GM19238 (cell line): Measurements from ENCODE around the gene RSPRY1.
"Not testable (repeated sequence)": the region's sequence is repeated elsewhere in the genome, so short reads cannot be mapped to it uniquely, and the experiment has no call there.

Source experiments
- DNase-seq: peaks from one replicate; pipeline ENCODE4 v3.0.0; 2011; ENCODE audit warnings: low spot score; ENCODE audit not compliant: insufficient read length

RSPRY1 gene

GRCh38 chr16:57253466-57253865 lies 67.3 kb downstream of the RSPRY1 start:
- DNase-seq, result no peak

GRCh38 chr16:57255686-57256415 lies 69.7 kb downstream of the RSPRY1 start:
- DNase-seq, result no peak

- no peak for DNase-seq
These were observed 70.7 kb downstream of the RSPRY1 start for GRCh38 chr16:57256601-57257395.

DNA sequence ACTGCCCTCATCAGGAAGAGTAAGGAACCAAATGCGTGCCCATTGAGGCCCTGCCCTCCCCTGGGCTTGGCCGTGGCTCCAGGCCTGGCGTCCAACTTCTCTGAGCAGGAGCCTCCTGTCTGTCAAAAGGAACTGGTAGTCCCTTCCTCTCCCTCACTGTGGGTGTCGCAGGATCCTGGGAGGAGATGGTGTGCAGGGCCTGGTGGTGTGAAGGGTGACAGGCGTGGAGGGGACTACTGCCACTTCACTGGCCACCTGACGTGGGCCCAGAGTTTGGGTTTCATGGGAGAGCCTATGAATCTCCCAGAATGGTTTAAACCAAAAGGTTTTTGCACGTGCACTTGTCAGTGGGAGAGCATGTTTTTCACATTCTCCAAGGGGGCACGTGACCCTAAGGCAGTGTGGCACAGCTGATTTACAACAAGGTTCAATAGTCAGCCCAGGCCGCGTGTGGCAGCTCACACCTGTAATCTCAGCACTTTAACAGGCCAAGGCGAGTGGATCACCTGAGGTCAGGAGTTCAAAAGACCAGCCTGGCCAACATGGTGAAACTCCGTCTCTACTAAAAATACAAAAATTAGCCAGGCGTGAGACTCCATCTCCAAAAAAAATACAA lies 71.4 kb downstream of the RSPRY1 start:
- no peak for DNase-seq

- no peak for DNase-seq
These were observed 72.2 kb downstream of the RSPRY1 start for GRCh38 chr16:57258226-57258909.

GRCh38 chr16:57258910-57259475 lies 72.9 kb downstream of the RSPRY1 start:
- DNase-seq, result no peak

- no peak for DNase-seq
These were observed 74.3 kb downstream of the RSPRY1 start for GRCh38 chr16:57260294-57260929.

GRCh38 chr16:57261806-57262205 lies 75.7 kb downstream of the RSPRY1 start:
- no peak for DNase-seq

DNA sequence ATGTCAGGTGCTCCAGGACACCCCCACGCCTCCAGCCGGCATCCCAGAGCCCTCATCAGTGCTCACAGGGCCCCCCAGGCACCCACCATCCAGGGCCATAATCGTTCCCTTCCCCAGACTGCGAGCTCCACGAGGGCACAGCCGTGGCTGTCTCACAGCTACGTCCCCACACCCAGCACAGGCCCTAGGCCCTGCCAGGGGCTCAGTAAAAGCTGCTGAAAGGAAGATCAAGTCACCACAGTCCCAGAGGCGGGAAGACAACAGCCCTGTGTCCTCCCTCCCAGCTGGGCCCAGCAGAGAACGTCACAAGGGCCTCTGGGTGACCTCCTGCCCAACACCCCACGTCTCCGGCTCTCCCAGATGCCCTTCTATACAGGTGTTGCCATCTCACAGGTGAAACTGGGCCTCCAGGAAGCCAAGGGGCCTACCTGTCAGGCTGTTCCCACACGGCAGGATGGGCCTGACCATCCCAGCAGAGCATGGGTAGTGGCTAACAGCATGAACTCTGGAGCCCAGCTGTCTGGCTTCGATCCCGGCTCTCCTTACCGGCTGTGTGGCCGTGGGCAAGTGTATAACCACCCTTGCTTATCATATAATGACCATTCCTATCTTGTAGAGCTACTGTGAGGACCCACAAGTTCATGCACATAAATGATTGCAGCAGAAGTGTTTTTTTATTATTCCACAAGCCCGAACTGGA lies 76.9 kb downstream of the RSPRY1 start:
- DNase-seq, result no peak

DNA sequence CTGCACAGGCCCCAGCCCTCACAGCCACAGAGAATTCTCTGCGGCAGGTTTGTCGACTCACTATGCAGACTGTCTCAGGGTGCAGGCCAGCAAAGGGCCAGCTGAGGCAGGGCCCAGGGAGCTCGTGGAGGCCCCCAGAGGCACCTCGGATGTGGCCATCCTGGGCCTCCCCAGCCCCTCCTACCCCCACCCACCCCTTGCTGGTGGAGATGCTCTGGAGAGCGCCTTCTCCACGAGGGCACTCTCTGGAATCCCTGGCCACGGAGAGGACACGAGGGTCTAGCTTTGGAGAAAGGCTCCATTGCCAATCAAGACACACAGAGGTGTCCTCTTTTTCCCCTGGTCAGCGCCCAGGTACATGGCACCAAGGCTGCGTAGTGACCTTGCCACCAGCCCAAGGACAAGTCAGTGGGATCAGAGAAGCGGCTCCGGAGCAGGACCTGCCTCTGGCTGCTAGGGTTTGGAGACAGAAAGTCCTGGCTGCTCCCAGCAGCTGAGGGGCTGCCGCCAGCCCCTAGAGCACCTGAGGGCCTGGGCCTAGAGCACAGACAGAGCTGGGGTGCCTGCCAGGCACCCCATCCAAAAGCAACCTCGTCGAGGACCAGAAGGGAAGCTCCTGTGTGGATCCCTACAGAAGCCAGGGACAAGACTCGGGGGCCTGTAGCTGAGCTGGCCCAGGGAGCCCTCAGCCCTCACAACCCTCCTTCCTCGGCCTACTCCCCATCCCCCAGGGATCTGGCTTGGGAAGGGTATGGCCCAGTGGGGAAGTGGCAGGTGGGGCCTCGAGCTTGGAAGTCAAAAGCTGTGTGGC lies 77.6 kb downstream of the RSPRY1 start:
- DNase-seq, result no peak

- no peak for DNase-seq
These were observed 78.3 kb downstream of the RSPRY1 start for GRCh38 chr16:57264381-57264780.

GRCh38 chr16:57264950-57265371 lies 78.8 kb downstream of the RSPRY1 start:
- DNase-seq, result no peak

- DNase-seq, result no peak
These were observed 79.9 kb downstream of the RSPRY1 start for GRCh38 chr16:57265850-57266530.

- no peak for DNase-seq
These were observed 80.6 kb downstream of the RSPRY1 start for GRCh38 chr16:57266531-57267260.

DNA sequence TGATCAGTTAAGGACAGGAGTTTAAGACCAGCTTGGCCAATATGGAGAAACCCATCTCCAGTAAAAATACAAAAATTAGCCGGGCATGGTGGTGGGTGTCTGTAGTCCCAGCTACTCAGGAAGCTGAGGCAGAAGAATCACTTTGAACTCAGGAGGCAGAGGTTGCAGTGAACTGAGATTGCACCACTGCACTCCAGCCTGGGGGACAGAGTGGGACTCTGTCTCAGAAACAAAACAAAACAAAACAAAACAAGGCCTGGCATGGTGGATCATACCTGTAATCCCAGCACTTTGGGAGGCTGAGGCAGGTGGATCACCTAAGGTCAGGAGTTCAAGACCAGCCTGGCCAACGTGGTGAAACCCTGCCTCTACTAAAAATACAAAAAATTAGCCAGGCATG lies 81.2 kb downstream of the RSPRY1 start:
- DNase-seq, result not testable (repeated sequence)

DNA sequence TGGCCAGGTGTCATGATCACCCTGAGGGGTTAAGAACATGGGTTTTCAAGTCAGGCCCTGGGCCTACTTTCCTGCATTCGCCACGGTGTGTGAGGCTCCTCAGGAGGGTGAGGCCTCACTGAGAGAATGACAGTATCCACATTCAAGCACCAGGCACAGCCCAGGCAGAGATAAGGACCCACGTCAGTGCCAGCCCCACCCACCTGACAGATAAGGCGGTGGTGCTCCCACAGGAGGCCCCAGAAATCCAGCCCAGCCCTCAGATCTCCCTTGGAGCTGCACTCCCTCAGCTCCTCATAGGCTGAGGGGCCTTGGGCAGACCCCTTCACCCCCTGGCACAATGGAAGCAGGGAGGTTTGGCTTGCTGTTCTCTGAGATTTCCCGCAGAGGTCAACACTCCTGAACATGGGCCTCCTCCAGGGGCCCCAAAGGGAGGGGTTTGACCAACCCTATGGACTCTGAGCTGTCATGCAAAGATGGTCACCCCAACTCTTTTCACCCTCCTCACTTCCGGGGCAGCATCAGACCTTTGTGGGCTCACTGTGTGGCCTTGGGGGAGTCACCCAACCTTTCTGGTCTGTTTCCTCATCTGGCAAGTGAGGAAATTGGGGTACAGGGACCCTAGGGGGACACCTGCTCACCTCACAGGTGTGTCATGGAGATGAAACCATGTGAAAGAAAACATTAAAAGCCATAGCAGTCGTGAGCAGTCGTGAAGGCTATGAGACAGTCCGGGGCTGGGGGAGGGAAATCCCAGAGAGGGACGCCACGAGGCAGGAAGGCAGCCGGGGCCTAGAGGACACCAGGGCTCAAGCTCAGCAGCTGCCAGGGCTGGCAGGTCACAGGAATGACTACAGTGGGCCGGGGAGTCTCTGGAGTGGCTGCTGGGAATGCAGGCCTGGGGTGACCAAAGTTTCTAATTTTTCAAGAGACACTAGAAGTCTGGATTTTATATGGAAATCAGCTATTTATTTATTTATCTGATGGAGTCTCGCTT lies 83.0 kb downstream of the RSPRY1 start:
- DNase-seq, result no peak
